Measurements from ENCODE around the gene XRCC1.
"Not testable (repeated sequence)": the region's sequence is repeated elsewhere in the genome, so short reads cannot be mapped to it uniquely, and the experiment has no call there.

Gene XRCC1

GRCh38 chr19:43572171-43572588 lies 3.1 kb downstream of the XRCC1 start:
- no peak for DNase-seq

GRCh38 chr19:43570174-43570791 lies 5.0 kb downstream of the XRCC1 start:
- DNase-seq: peak; percentile 30

- no peak for DNase-seq
Observed at GRCh38 chr19:43569657-43570056, 5.7 kb downstream of the XRCC1 start.

GRCh38 chr19:43564800-43565199 lies 10.5 kb downstream of the XRCC1 start:
- DNase-seq: no peak

- no peak for DNase-seq
Observed at GRCh38 chr19:43563816-43564457, 11.4 kb downstream of the XRCC1 start.

DNA sequence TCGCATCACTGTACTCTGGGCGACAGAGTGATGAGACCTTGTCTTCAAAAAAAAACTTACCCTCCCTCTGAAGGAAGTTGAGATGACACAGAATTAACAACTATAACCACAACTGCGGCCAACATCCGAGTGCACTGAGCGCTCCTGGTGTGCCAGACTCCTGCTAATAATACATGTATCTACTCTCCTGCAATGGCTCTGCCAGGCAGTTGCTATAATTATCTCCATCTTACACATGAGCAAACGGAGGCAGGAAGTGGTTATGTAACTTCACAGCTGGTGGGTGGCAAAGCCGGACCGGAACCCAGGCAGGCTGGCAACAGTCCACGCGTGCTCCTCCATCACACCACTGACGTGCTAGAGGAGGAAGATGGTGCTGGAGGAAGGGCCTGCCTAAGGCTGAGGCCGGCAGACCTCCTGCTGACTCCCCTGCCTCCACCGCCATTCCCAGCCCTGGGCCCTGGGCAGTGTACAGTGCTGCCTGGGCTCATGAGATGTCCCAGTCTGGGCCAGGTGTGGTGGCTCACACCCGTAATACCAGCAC lies 12.6 kb downstream of the XRCC1 start:
- DNase-seq: peak; percentile 52

DNA sequence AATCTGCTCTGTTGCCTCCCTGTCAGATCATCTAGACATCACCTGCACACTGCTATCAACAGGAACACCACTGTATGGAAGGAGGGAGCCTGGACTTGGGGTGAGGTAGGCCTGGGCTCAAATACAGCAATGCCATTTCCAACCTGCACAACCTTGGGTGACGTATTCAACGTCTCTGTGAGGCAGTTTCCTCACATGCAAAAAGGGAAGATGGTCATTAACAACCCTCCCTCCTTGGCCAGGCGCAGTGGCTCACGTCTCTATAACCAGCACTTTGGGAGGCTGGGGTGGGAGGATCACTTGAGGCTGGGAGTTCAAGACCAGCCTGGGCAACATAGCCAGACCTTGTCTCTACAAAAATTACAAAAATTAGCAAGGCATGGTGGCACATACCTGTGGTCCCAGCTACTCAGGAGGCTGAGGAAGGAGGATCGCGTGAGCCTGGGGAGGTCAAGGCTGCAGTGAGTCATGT lies 13.1 kb downstream of the XRCC1 start:
- no peak for DNase-seq

- DNase-seq: no peak
Observed at GRCh38 chr19:43561139-43561970, 14.0 kb downstream of the XRCC1 start.

DNA sequence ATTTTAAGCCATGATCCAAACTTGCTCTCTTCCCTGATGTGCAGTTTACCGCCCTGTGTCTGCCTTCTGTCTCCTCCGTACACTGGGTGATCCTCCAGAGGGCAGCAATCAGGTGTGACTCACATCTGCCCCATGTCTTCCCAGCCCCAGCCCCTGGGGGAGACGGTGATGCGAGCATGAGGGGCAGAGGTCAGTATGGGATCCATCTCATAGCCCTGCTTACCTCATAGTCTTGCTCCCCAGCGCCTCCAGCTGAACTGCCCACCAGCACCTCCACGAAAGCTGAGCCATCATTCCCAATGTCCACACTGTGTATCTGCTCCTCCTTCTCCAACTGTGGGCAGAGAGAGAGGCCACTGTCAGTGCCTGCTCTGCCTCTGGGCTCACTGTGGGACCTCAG lies 14.6 kb downstream of the XRCC1 start:
- no peak for DNase-seq

DNA sequence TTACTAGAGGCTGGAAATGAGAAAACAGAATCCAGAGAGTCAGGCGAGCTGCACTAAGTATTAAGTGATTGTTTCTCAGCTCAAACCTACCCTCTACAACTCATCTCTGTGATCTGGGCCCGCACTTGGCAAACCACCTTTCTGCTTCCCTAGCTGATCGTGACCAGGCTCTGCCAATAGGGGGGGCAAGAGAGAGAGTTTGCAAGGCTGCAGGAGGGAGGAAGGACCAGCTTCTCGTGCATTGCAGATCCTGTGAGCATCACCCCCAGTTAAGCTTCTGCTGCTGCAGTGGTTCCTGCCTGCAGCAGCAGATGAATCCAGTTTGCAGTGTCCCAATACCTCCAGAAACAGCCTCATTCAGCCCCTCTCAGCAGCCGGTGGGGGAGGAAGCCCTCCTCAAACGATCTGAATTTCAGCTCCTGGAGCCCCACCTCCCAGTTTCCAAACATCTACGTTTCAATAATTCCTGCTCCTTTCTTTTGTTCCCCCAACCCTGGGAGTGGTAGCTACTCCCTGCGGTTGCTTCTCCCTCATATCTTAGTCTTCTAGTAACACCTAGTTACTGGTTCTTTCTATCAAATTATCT lies 20.0 kb downstream of the XRCC1 start:
- DNase-seq: peak; percentile 65

- no peak for DNase-seq
Observed at GRCh38 chr19:43554317-43554895, 20.9 kb downstream of the XRCC1 start.

GRCh38 chr19:43553656-43554055 lies 21.7 kb downstream of the XRCC1 start:
- no peak for DNase-seq

- no peak for DNase-seq
Observed at GRCh38 chr19:43552616-43553015, 22.7 kb downstream of the XRCC1 start.

- DNase-seq: no peak
Observed at GRCh38 chr19:43552198-43552450, 23.2 kb downstream of the XRCC1 start.

DNA sequence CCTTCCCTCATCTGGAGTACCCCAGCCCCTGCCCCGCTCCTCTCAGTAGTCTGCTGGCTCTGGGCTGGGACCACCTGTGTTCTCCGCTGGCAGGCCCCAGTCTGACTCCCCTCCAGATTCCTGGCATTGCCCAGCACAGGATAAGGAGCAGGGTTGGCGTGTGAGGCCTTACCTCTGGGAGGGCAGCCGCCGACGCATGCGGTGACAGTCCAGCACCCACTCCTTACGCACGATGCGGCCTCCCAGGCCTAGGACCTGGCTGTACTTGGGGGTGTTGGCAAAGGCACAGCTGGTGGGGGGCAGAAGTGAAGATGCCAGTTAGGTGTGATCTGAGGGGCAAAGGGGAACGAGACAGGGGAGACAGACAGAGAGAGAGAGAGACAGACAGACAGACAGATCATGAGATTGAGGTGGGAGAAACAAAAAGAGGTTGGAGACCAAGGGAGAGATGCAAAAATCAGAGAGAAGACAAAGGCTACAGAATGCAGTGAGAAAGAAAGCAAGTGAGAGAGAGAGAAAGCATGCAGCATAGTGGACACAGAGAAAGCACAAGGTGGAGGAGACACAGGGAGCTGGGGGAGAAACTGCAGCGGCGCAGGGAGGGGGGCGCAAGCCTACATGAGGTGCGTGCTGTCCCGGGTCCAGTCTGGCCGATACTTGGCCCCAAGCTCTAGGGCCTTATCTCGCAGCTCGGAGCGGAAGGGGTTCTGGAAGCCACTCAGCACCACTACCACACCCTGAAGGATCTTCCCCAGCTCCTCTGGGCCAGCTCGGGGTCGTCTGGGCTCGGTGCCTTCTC lies 23.7 kb downstream of the XRCC1 start:
- no peak for DNase-seq

DNA sequence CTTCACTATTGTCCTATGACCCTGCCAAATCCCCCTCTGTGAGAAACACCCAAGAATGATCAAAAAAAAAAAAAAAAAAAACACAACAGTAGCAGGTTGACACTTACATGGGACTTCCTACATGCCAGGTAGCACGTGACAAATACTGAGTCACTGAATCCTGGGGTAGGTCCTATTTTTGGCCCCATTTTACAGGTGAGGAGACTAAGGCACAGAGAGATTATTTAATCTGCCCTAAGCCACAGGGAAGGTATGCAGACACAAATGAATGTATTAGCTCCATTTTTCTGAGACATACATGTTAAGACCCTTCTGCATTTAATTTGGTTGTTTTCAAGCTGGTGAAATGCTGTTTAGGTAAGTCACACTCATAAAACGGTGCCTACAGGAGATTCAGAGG lies 26.6 kb downstream of the XRCC1 start:
- no peak for DNase-seq

DNA sequence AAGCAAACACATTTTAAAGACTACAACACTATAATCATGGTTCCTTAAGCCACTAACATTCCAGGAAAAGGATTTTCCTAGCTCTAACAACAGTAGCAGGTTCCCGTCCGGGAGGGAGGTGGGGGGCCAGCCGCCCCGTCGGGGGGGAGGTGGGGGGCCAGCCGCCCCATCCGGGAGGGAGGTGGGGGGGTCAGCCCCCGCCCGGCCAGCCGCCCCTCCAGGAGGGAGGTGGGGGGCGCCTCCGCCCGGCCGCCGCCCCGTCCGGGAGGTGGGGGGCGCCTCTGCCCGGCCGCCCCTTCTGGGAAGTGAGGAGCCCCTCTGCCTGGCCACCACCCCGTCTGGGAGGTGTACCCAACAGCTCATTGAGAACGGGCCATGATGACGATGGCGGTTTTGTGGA lies 27.4 kb downstream of the XRCC1 start:
- DNase-seq: not testable (repeated sequence)

DNA sequence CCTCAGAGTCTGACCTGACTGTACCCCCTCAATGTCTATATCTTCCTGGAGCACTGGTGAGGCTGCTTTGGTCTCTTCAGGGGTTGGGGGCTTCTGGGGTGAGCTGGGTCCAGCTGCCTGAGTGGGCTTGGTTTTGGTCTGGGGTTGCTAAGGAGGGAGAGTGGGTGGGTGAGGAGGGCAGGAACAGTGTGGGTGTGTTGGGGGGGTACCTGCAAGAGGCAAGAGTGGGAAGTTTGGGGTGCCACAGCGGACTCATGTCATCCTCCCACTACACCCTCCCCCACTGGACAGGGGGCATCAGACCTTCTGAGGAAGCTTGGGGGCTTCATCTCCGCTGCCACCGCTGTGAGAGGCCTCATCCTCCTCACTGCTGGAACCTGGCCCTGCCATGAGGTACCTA lies 28.7 kb downstream of the XRCC1 start:
- no peak for DNase-seq

DNA sequence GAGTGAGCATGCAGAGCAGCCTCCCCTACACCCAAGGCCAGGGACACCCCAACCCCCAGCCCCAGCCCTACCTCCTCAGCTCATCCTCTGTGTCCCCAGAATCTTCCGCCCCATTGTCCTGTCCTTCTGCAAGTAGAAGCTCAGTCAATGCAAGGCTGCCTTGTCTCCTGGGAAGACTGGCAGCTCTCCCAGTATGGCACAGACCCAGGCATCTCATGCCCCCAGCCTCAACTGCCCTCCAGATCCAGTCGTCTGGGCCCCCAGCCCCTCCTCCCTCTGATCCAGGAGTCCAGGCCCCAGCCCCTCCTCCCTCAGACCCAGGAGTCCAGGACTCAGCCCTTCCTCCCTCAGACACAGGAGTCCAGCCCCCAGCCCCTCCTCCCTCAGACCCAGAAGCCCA lies 29.3 kb downstream of the XRCC1 start:
- no peak for DNase-seq

GRCh38 chr19:43545276-43545675 lies 30.1 kb downstream of the XRCC1 start:
- no peak for DNase-seq

DNA sequence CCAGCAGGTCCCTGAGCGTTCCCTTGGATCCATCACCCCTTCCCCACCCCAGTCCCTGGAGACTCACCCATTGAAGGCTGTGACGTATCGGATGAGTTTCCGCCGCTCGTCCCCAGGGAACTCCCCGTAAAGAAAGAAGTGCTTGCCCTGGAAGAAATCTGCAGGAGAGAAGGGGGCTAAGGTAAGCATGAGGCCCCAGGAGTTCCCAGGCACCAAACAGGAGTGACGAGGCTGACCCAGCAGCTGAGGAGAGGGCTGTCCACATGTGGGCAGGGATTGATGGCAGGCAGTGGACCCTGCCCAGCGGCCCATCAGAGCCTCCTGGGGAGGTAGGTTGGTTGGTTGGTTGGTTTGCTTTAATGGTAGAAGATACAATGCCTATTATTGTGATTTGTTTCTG lies 31.2 kb downstream of the XRCC1 start:
- no peak for DNase-seq

DNA sequence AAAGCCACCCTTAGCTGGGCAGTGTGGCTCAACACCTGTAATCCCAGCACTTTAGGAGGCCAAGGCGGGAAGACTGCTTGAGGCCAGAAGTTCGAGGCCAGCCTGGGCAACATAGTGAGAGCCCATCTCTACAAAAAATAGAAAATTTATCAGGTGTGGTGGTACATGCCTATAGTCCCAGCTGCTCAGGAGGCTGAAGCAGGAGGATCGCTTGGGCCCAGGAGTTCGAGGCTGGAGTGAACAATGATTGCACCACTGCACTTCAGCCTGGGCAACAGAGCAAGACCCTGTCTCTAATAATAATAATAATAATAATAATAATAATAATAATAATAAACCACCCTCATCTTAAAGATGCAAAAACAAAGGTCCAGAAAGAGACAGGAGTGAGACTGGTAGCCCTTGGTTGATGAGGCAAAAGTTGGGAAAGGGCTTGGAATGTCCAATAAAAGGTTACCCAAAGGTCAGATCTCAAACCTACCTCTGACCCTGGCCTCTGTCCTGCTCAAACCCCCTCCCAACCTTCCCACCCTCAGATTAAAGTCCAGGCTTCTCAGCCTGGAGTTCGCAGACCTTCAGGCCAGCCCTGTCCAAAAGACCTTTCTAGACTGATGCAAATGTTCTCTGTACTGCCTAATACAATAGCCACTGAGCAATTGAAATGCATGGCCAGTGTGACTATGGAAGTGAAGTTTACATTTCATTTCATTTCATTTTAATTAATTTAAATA lies 33.2 kb downstream of the XRCC1 start:
- DNase-seq: no peak
